Erythroblast (primary cell): ENCODE results near the gene DCPS.

Experiments
- GATA1 ChIP-seq: IDR thresholded peaks from 2 replicates; pipeline ENCODE4 v1.6.1; 2011; ENCODE audit warnings: low read depth, mild to moderate bottlenecking, control low read depth, low read length, moderate library complexity
- POLR2A ChIP-seq: IDR thresholded peaks from 2 replicates; pipeline ENCODE4 v1.6.1; 2011; ENCODE audit warnings: mild to moderate bottlenecking, low read length

GRCh38 chr11:126254819-126255218, 49.0 kb upstream of the DCPS start:
- no peak for TF ChIP-seq POLR2A
- TF ChIP-seq GATA1 = no peak
